ENCODE results near the gene PLA2R1.

The PLA2R1 gene

GRCh38 chr2:160068906-160069305, 6.5 kb upstream of the PLA2R1 start:
- Histone ChIP-seq H3K27ac (ENCODE audit: low read depth, low read length, poor library complexity, severe bottlenecking) (no peak overlapping the region), H3K4me2 (ENCODE audit: low read length) (no peak overlapping the region), H3K4me3 (ENCODE audit: low read depth, low read length, poor library complexity, severe bottlenecking) (no peak overlapping the region), H3K9me3 (ENCODE audit: low read length) (no peaks in the 10 kb centered on the region), H3K79me2 (ENCODE audit: insufficient read depth, low read length) (no peaks in the 10 kb centered on the region), H3K9ac (ENCODE audit: low read length) (no peak overlapping the region), H3K27me3 (ENCODE audit: insufficient read depth, low read length) (no peaks in the 10 kb centered on the region), H3K9me2 (ENCODE audit: low read depth, low read length) (no peaks in the 10 kb centered on the region), H4K20me1 (ENCODE audit: insufficient read depth, low read length) (no peaks in the 10 kb centered on the region), H3K36me3 (ENCODE audit: insufficient read depth, low read length) (no peaks in the 10 kb centered on the region), H3K4me1 (ENCODE audit: insufficient read depth, low read length, severe bottlenecking) (no peaks in the 10 kb centered on the region), H3F3A (ENCODE audit: insufficient read depth, low read length) (no peaks in the 10 kb centered on the region), H2AFZ (ENCODE audit: low read length) (no peak overlapping the region)
- TF ChIP-seq EZH2 (IDR thresholded peaks at IDR 0.05; ENCODE audit: borderline replicate concordance, low read length) (no peak), CTCF (IDR thresholded peaks at IDR 0.05; ENCODE audit: low read length) (no peak)

- H4K20me1 ChIP-seq (ENCODE audit: insufficient read depth, low read length) = no peaks in the 10 kb centered on the region
- H3K4me2 ChIP-seq (ENCODE audit: low read length) = no peak overlapping the region
- no peak overlapping the region for H3K9ac ChIP-seq (ENCODE audit: low read length)
- no peaks in the 10 kb centered on the region for H3F3A ChIP-seq (ENCODE audit: insufficient read depth, low read length)
- H2AFZ ChIP-seq (ENCODE audit: low read length) = no peak overlapping the region
- no peaks in the 10 kb centered on the region for H3K9me3 ChIP-seq (ENCODE audit: low read length)
- no peaks in the 10 kb centered on the region for H3K79me2 ChIP-seq (ENCODE audit: insufficient read depth, low read length)
- H3K4me1 ChIP-seq (ENCODE audit: insufficient read depth, low read length, severe bottlenecking) = no peaks in the 10 kb centered on the region
- no peaks in the 10 kb centered on the region for H3K9me2 ChIP-seq (ENCODE audit: low read depth, low read length)
- no peak overlapping the region for H3K4me3 ChIP-seq (ENCODE audit: low read depth, low read length, poor library complexity, severe bottlenecking)
- no peaks in the 10 kb centered on the region for H3K27me3 ChIP-seq (ENCODE audit: insufficient read depth, low read length)
- H3K36me3 ChIP-seq (ENCODE audit: insufficient read depth, low read length) = no peaks in the 10 kb centered on the region
- no peak overlapping the region for H3K27ac ChIP-seq (ENCODE audit: low read depth, low read length, poor library complexity, severe bottlenecking)
- TF ChIP-seq CTCF (IDR thresholded peaks at IDR 0.05; ENCODE audit: low read length) = no peak
- TF ChIP-seq EZH2 (IDR thresholded peaks at IDR 0.05; ENCODE audit: borderline replicate concordance, low read length) = no peak
Observed at GRCh38 chr2:160064916-160065315, 2.5 kb upstream of the PLA2R1 start.

GRCh38 chr2:160063879-160064612, 1.6 kb upstream of the PLA2R1 start:
- H3F3A ChIP-seq (ENCODE audit: insufficient read depth, low read length) = no peaks in the 10 kb centered on the region
- no peak for TF ChIP-seq CTCF (IDR thresholded peaks at IDR 0.05; ENCODE audit: low read length)
- H3K36me3 ChIP-seq (ENCODE audit: insufficient read depth, low read length) = no peaks in the 10 kb centered on the region
- no peak overlapping the region for H3K4me3 ChIP-seq (ENCODE audit: low read depth, low read length, poor library complexity, severe bottlenecking)
- H2AFZ ChIP-seq (ENCODE audit: low read length) = no peak overlapping the region
- H3K9ac ChIP-seq (ENCODE audit: low read length) = no peak overlapping the region
- H3K79me2 ChIP-seq (ENCODE audit: insufficient read depth, low read length) = no peaks in the 10 kb centered on the region
- no peaks in the 10 kb centered on the region for H3K4me1 ChIP-seq (ENCODE audit: insufficient read depth, low read length, severe bottlenecking)
- H3K4me2 ChIP-seq (ENCODE audit: low read length) = no peak overlapping the region
- H3K9me3 ChIP-seq (ENCODE audit: low read length) = no peaks in the 10 kb centered on the region
- no peak overlapping the region for H3K27ac ChIP-seq (ENCODE audit: low read depth, low read length, poor library complexity, severe bottlenecking)
- H3K27me3 ChIP-seq (ENCODE audit: insufficient read depth, low read length) = no peaks in the 10 kb centered on the region
- H4K20me1 ChIP-seq (ENCODE audit: insufficient read depth, low read length) = no peaks in the 10 kb centered on the region
- no peaks in the 10 kb centered on the region for H3K9me2 ChIP-seq (ENCODE audit: low read depth, low read length)
